Measurements from ENCODE around the gene SEPSECS.

- no peak for TF ChIP-seq ELK4 (IDR thresholded peaks at IDR 0.05; ENCODE audit: borderline replicate concordance, low read depth, low read length)
- no peak for TF ChIP-seq ZNF426 (tag by site-specific recombination; IDR thresholded peaks at IDR 0.05)
- no peak for TF ChIP-seq SCRT2 (tag by site-specific recombination; IDR thresholded peaks at IDR 0.05)
- TF ChIP-seq ZNF398 (tag by site-specific recombination; IDR thresholded peaks at IDR 0.05): no peak
- no peak for TF ChIP-seq ZSCAN18 (tag by site-specific recombination; IDR thresholded peaks at IDR 0.05)
- TF ChIP-seq CTCF (tag by site-specific recombination; IDR thresholded peaks at IDR 0.05): no peak
- no peak for TF ChIP-seq ZNF184 (tag by site-specific recombination; IDR thresholded peaks at IDR 0.05)
- no peak for TF ChIP-seq REST (tag by site-specific recombination; IDR thresholded peaks at IDR 0.05)
- TF ChIP-seq IKZF3 (tag by site-specific recombination; IDR thresholded peaks at IDR 0.05): no peak
- TF ChIP-seq MZF1 (tag by site-specific recombination; IDR thresholded peaks at IDR 0.05; ENCODE audit: borderline replicate concordance): no peak
- TF ChIP-seq ZNF530 (tag by site-specific recombination; IDR thresholded peaks at IDR 0.05; ENCODE audit: low read depth): no peak
- TF ChIP-seq ZNF354C (tag by site-specific recombination; IDR thresholded peaks at IDR 0.05; ENCODE audit: borderline replicate concordance, low read depth): no peak
- TF ChIP-seq ZNF23 (tag by site-specific recombination; IDR thresholded peaks at IDR 0.05; ENCODE audit: borderline replicate concordance): no peak
- TF ChIP-seq ZNF404 (tag by site-specific recombination; IDR thresholded peaks at IDR 0.05): no peak
These were observed 27.1 kb downstream of the SEPSECS start for GRCh38 chr4:25133132-25133531.
